ENCODE results near the gene GPR18.

- TF ChIP-seq CTCF (IDR thresholded peaks at IDR 0.05 in 4 of 5, conservative IDR thresholded peaks at IDR 0.05 in 1 of 5), result no peak
- no peak for TF ChIP-seq POLR2A (IDR thresholded peaks at IDR 0.05)
These were observed 43.9 kb downstream of the GPR18 start for GRCh38 chr13:99214232-99214631.

All from gastrocnemius medialis (tissue), 4 donors.